Stimulated activated CD4-positive, alpha-beta T cell treated with anti-CD3 and anti-CD28 coated beads, TNF-alpha, amount 100 ng/mL, for 4 hours (primary cell): ENCODE results near the gene FRMD4A.

Experiments
- DNase-seq, 3 experiments: peaks; one replicate each; pipeline ENCODE4 v3.0.0-alpha.2; 2020; ENCODE audit warnings: low read depth in 3 of 3

Gene FRMD4A

GRCh38 chr10:13617116-13617515 lies 713.6 kb downstream of the FRMD4A start:
- no peak for DNase-seq

- DNase-seq = no peak
These were observed 714.9 kb downstream of the FRMD4A start for GRCh38 chr10:13615650-13616300.

DNA sequence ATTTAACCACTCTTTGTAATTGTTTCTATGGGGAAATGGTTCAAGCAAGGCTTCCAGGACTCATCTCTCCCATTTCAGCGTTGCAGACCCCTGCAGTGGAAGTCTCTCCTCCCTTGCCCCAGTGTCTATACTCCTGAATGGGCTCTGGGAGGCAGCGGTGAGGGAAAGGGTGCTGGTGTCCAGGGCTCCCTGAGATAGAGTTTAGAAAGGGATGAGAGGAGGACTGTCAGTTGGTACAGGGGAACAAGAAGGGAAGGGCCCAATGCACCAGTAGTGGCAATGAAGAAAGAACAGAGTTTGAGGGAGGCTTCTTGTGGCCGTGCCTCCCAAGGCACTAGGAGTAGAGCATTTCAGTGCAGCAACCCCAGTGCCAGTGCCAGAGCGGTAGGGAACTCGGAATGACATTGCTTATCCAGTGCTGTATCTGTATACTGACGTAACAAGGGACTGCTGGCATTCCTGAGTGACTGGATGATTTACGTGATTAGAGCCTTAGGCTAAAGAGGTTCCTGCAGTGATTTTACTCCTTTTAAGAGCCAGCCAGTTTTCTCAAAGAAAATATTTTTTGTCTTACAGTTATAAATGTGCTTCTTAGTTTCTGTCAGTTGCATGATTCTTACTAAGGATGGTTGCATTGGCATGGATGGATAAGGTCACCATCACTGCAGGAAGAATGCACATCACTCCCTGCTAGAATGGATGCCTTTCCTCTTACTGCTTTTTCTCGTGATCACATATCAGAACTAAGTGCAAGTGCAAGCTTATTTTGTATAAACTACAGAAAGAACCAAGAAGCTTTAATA lies 716.0 kb downstream of the FRMD4A start:
- DNase-seq = no peak

DNA sequence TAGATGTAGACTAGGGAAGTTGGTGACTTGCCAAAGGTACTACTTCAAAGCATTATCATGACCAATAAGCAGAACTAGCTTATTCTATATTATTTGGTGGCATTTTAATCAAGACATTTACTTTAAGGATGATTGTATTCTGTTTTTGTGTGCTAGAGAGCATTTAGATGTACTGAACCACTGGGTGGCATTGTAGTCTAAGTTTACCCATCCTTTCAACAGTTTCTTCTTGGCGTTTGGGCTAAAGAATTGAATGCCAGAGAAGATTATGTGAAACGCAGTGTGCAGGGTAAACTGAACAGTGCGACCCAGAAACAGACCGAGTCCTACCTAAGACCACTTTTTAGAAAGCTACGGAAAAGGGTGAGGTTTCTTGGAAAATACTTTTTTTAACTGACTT lies 717.2 kb downstream of the FRMD4A start:
- DNase-seq = no peak

- DNase-seq = no peak
These were observed 717.9 kb downstream of the FRMD4A start for GRCh38 chr10:13612654-13613373.

GRCh38 chr10:13608246-13608853 lies 722.4 kb downstream of the FRMD4A start:
- no peak for DNase-seq

GRCh38 chr10:13604357-13605040 lies 726.2 kb downstream of the FRMD4A start:
- no peak for DNase-seq

DNA sequence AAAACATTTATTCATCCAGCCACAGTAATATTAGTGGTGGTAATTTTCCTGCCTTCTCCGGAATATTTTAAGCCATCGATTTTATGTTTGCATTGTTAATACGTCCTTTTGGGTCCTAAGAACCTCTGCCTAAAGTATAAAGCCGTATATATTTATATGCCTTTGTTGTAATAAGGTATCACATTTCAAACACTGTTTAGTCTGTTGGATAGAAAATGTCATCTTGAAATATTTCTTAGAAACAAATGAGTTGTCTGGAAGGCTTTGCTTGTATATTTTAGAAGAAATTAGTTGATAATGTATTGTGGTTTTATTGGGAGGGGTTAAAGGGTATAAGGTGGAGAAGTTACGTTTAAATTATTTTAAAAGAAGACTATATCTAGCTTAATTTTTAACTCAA lies 732.8 kb downstream of the FRMD4A start:
- DNase-seq = no peak

GRCh38 chr10:13594641-13595040 lies 736.1 kb downstream of the FRMD4A start:
- DNase-seq = no peak
